ENCODE results near the gene EEFSEC.

The EEFSEC gene

GRCh38 chr3:128271536-128272332 is 118.5 kb downstream of the EEFSEC start:
- ChIA-PET CTCF (no interaction called here), POLR2A (no interaction called here)
- TF ChIP-seq TARDBP (IDR thresholded peaks at IDR 0.05) = no peak
- no peak for TF ChIP-seq BHLHE40 (IDR thresholded peaks at IDR 0.05; ENCODE audit: borderline replicate concordance)
- no peak for TF ChIP-seq CTBP1 (IDR thresholded peaks at IDR 0.05; ENCODE audit: borderline replicate concordance)
- TF ChIP-seq SP1 (IDR thresholded peaks at IDR 0.05) = no peak
- TF ChIP-seq HDGF (IDR thresholded peaks at IDR 0.05; ENCODE audit: borderline replicate concordance) = no peak
- no peak for TF ChIP-seq SUZ12 (IDR thresholded peaks at IDR 0.05)
- no peak for TF ChIP-seq FOXA1 (IDR thresholded peaks at IDR 0.05)
- TF ChIP-seq ZNF384 (IDR thresholded peaks at IDR 0.05) = no peak
- TF ChIP-seq, protein P1, sequence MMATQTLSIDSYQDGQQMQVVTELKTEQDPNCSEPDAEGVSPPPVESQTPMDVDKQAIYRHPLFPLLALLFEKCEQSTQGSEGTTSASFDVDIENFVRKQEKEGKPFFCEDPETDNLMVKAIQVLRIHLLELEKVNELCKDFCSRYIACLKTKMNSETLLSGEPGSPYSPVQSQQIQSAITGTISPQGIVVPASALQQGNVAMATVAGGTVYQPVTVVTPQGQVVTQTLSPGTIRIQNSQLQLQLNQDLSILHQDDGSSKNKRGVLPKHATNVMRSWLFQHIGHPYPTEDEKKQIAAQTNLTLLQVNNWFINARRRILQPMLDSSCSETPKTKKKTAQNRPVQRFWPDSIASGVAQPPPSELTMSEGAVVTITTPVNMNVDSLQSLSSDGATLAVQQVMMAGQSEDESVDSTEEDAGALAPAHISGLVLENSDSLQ (IDR thresholded peaks at IDR 0.05) = no peak
- no peak for TF ChIP-seq LEF1 (IDR thresholded peaks at IDR 0.05; ENCODE audit: borderline replicate concordance)
- no peak for TF ChIP-seq FOXM1 (IDR thresholded peaks at IDR 0.05; ENCODE audit: borderline replicate concordance)
- no peak for TF ChIP-seq NFRKB (IDR thresholded peaks at IDR 0.05)
- no peak for TF ChIP-seq FOXK2 (IDR thresholded peaks at IDR 0.05)
- no peak for TF ChIP-seq L3MBTL2 (conservative IDR thresholded peaks at IDR 0.05)
- TF ChIP-seq ARNT (IDR thresholded peaks at IDR 0.05) = no peak
- no peak for TF ChIP-seq ELF4 (IDR thresholded peaks at IDR 0.05)
- DNase-seq (ENCODE audit: extremely low spot score) = no peak

GRCh38 chr3:128273109-128273840 is 120.0 kb downstream of the EEFSEC start:
- TF ChIP-seq SUZ12 (IDR thresholded peaks at IDR 0.05) (no peak), TARDBP (IDR thresholded peaks at IDR 0.05) (no peak), ZNF384 (IDR thresholded peaks at IDR 0.05) (no peak), FOXA1 (IDR thresholded peaks at IDR 0.05) (no peak), L3MBTL2 (conservative IDR thresholded peaks at IDR 0.05) (no peak), ELF4 (IDR thresholded peaks at IDR 0.05) (no peak), BHLHE40 (IDR thresholded peaks at IDR 0.05; ENCODE audit: borderline replicate concordance) (no peak), HDGF (IDR thresholded peaks at IDR 0.05; ENCODE audit: borderline replicate concordance) (no peak), NFRKB (IDR thresholded peaks at IDR 0.05) (no peak), CTBP1 (IDR thresholded peaks at IDR 0.05; ENCODE audit: borderline replicate concordance) (no peak), LEF1 (IDR thresholded peaks at IDR 0.05; ENCODE audit: borderline replicate concordance) (no peak), FOXM1 (IDR thresholded peaks at IDR 0.05; ENCODE audit: borderline replicate concordance) (no peak), SP1 (IDR thresholded peaks at IDR 0.05) (no peak), ARNT (IDR thresholded peaks at IDR 0.05) (no peak), FOXK2 (IDR thresholded peaks at IDR 0.05) (no peak)
- TF ChIP-seq, protein P1 (IDR thresholded peaks at IDR 0.05) = no peak
- ChIA-PET POLR2A (no interaction called here), CTCF (no interaction called here)
- DNase-seq (ENCODE audit: extremely low spot score) = no peak

GRCh38 chr3:128273841-128274573 is 120.7 kb downstream of the EEFSEC start:
- POLR2A ChIA-PET = no interaction called here
- TF ChIP-seq SP1 (IDR thresholded peaks at IDR 0.05) (no peak), TARDBP (IDR thresholded peaks at IDR 0.05) (no peak), FOXK2 (IDR thresholded peaks at IDR 0.05) (no peak), L3MBTL2 (conservative IDR thresholded peaks at IDR 0.05) (no peak), BHLHE40 (IDR thresholded peaks at IDR 0.05; ENCODE audit: borderline replicate concordance) (no peak), CTBP1 (IDR thresholded peaks at IDR 0.05; ENCODE audit: borderline replicate concordance) (no peak), FOXA1 (IDR thresholded peaks at IDR 0.05) (no peak), ARNT (IDR thresholded peaks at IDR 0.05) (no peak), ELF4 (IDR thresholded peaks at IDR 0.05) (no peak), FOXM1 (IDR thresholded peaks at IDR 0.05; ENCODE audit: borderline replicate concordance) (no peak)
- no peak for DNase-seq (ENCODE audit: extremely low spot score)
- CTCF ChIA-PET = no interaction called here

GRCh38 chr3:128274837-128275236 is 121.6 kb downstream of the EEFSEC start:
- ChIA-PET POLR2A (no interaction called here), CTCF (no interaction called here)
- DNase-seq (ENCODE audit: extremely low spot score) = no peak
- no peak for TF ChIP-seq SUZ12 (IDR thresholded peaks at IDR 0.05)

GRCh38 chr3:128275316-128276145 is 122.2 kb downstream of the EEFSEC start:
- POLR2A ChIA-PET = no interaction called here
- DNase-seq (ENCODE audit: extremely low spot score) = no peak
- CTCF ChIA-PET = no interaction called here
- TF ChIP-seq, protein P1 (IDR thresholded peaks at IDR 0.05) = no peak
- TF ChIP-seq CTBP1 (IDR thresholded peaks at IDR 0.05; ENCODE audit: borderline replicate concordance) (no peak), HDGF (IDR thresholded peaks at IDR 0.05; ENCODE audit: borderline replicate concordance) (no peak), BHLHE40 (IDR thresholded peaks at IDR 0.05; ENCODE audit: borderline replicate concordance) (no peak), L3MBTL2 (conservative IDR thresholded peaks at IDR 0.05) (no peak), FOXA1 (IDR thresholded peaks at IDR 0.05) (no peak), FOXK2 (IDR thresholded peaks at IDR 0.05) (no peak), FOXM1 (IDR thresholded peaks at IDR 0.05; ENCODE audit: borderline replicate concordance) (no peak), LEF1 (IDR thresholded peaks at IDR 0.05; ENCODE audit: borderline replicate concordance) (no peak), SUZ12 (IDR thresholded peaks at IDR 0.05) (no peak), TARDBP (IDR thresholded peaks at IDR 0.05) (no peak), ELF4 (IDR thresholded peaks at IDR 0.05) (no peak), NFRKB (IDR thresholded peaks at IDR 0.05) (no peak), SP1 (IDR thresholded peaks at IDR 0.05) (no peak), ZNF384 (IDR thresholded peaks at IDR 0.05) (no peak), ARNT (IDR thresholded peaks at IDR 0.05) (no peak)

Data from HEK293T (cell line).